ENCODE results near the gene MAFG. TPM values are rescaled to one million over a fixed set of nuclear protein-coding genes. Genes with fewer than 3 reads are reported as not detected.

Gene MAFG
- total and polyA plus RNA-seq, 2 of the 13 experiments (the other 11 are each of a cell fraction or from before 2014, with no cell fraction given) = 14.5 to 20.0 TPM

DNA sequence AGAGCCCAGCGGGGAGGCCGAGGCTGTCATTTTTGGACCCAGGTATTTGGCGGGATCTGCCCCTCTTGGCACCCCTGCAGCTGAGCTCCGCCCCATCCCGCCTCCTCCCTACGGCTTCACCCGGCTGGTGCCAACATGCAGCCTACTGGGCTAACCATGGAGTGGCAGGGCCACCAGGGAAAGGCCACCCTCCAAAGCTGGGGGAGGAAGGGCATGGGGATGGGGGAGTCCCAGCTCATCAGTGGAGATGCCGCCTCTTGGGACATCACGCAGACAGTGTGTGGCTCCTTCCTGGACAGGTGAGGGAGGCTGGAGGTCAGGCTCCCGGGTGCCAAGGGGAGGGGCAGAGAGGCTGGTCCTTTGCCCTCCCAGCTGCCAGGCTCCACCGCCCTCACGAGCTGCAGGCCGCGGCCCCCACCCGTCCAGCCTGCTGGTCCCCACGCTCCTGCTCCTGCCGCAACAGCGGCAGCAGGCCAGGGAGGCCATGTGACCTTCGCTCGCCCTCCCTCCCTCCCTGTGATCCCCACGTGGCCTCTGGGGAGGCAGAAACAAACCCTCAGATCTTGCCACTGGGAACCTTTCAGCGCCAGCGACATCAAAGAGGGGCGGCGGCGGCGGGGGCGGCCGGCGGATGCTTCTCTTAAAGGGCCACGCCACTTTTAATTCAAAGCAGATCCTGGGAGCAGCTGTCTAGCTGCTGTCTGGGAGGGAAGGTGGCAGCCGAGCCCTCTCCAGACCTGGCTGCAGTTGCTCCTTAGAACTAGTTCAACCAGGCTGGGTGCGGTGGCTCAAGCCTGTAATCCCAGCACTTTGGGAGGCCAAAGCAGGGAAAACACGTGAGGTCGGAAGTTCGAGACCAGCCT is 40.2 kb upstream of the MAFG start (continued):
- TF ChIP-seq, protein P1, sequence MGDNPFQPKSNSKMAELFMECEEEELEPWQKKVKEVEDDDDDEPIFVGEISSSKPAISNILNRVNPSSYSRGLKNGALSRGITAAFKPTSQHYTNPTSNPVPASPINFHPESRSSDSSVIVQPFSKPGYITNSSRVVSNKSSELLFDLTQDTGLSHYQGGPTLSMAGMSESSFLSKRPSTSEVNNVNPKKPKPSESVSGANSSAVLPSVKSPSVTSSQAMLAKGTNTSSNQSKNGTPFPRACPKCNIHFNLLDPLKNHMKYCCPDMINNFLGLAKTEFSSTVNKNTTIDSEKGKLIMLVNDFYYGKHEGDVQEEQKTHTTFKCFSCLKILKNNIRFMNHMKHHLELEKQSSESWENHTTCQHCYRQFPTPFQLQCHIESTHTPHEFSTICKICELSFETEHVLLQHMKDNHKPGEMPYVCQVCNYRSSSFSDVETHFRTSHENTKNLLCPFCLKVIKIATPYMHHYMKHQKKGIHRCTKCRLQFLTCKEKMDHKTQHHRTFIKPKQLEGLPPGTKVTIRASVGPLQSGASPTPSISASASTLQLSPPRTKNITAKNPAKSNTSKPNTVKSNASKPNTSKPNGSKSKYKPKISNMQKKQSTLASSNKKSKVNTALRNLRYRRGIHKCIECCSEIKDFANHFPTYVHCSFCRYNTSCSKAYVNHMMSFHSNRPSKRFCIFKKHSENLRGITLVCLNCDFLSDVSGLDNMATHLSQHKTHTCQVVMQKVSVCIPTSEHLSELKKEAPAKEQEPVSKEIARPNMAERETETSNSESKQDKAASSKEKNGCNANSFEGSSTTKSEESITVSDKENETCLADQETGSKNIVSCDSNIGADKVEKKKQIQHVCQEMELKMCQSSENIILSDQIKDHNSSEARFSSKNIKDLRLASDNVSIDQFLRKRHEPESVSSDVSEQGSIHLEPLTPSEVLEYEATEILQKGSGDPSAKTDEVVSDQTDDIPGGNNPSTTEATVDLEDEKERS (CRISPR knock-in tag; IDR thresholded peaks at IDR 0.05) = peak; percentile 85; the same call in 1 of the 2 replicates
- TF ChIP-seq ZNF550 (CRISPR knock-in tag; IDR thresholded peaks at IDR 0.05; ENCODE audit: borderline replicate concordance) = no peak; the same call in 1 of the 2 replicates
- peak; percentile 82 for TF ChIP-seq ZNF563 (CRISPR knock-in tag; IDR thresholded peaks at IDR 0.05)
- TF ChIP-seq YY1 (IDR thresholded peaks at IDR 0.05; ENCODE audit: insufficient read depth, insufficient replicate concordance, low read depth, low read length) = peak; percentile 65
- TF ChIP-seq ZNF788 (CRISPR knock-in tag; IDR thresholded peaks at IDR 0.05; ENCODE audit: borderline replicate concordance) = peak; percentile 98; the same call in 1 of the 2 replicates
- TF ChIP-seq PHF8 (CRISPR knock-in tag; IDR thresholded peaks at IDR 0.05) = peak; percentile 76
- peak; percentile 74; the same call in 1 of the 2 replicates for TF ChIP-seq CCDC6 (CRISPR knock-in tag; IDR thresholded peaks at IDR 0.05)
- TF ChIP-seq ZNF672 (CRISPR knock-in tag; IDR thresholded peaks at IDR 0.05) = no peak; the same call in 1 of the 2 replicates
- no peak; the same call in 1 of the 2 replicates for TF ChIP-seq ATF7-NPFF (CRISPR knock-in tag; IDR thresholded peaks at IDR 0.05; ENCODE audit: low read depth)
- no peak for TF ChIP-seq NFRKB (IDR thresholded peaks at IDR 0.05)
- peak; percentile 40 for TF ChIP-seq AGO1 (IDR thresholded peaks at IDR 0.05; ENCODE audit: low read depth, low read length, poor library complexity, severe bottlenecking)
- peak; percentile 95; the same call in 1 of the 2 replicates for TF ChIP-seq ZNF616 (CRISPR knock-in tag; IDR thresholded peaks at IDR 0.05; ENCODE audit: low read depth)
- peak; percentile 90 for TF ChIP-seq SKI (IDR thresholded peaks at IDR 0.05; ENCODE audit: partially characterized antibody)
- no peak for TF ChIP-seq ZFAT (CRISPR knock-in tag; conservative IDR thresholded peaks at IDR 0.05)
- no peak for TF ChIP-seq CHCHD3 (CRISPR knock-in tag; IDR thresholded peaks at IDR 0.05)
- peak; percentile 57; the same call in 1 of the 2 replicates for TF ChIP-seq ZSCAN22 (CRISPR knock-in tag; IDR thresholded peaks at IDR 0.05)
- peak; percentile 95 for TF ChIP-seq ZSCAN21 (CRISPR knock-in tag; IDR thresholded peaks at IDR 0.05; ENCODE audit: borderline replicate concordance)
- TF ChIP-seq, protein P2, sequence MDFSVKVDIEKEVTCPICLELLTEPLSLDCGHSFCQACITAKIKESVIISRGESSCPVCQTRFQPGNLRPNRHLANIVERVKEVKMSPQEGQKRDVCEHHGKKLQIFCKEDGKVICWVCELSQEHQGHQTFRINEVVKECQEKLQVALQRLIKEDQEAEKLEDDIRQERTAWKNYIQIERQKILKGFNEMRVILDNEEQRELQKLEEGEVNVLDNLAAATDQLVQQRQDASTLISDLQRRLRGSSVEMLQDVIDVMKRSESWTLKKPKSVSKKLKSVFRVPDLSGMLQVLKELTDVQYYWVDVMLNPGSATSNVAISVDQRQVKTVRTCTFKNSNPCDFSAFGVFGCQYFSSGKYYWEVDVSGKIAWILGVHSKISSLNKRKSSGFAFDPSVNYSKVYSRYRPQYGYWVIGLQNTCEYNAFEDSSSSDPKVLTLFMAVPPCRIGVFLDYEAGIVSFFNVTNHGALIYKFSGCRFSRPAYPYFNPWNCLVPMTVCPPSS (IDR thresholded peaks at IDR 0.05) = no peak
- TF ChIP-seq ZKSCAN8 (CRISPR knock-in tag; IDR thresholded peaks at IDR 0.05; ENCODE audit: borderline replicate concordance) = peak; percentile 65; the same call in 1 of the 2 replicates
- TF ChIP-seq HDAC1 (CRISPR knock-in tag; IDR thresholded peaks at IDR 0.05) = peak; percentile 94
- TF ChIP-seq ZMAT3 (CRISPR knock-in tag; conservative IDR thresholded peaks at IDR 0.05) = peak; percentile 92
- TF ChIP-seq IRX3 (CRISPR knock-in tag; IDR thresholded peaks at IDR 0.05; ENCODE audit: borderline replicate concordance, low read depth) = no peak
- peak; percentile 39; the same call in 1 of the 2 replicates for TF ChIP-seq ZNF501 (CRISPR knock-in tag; IDR thresholded peaks at IDR 0.05)
- peak; percentile 81 for TF ChIP-seq CREM (IDR thresholded peaks at IDR 0.05)
- no peak for TF ChIP-seq CREM (CRISPR knock-in tag; IDR thresholded peaks at IDR 0.05)

All from HepG2 (cell line).